Smooth muscle cell (in vitro differentiated cells): ENCODE data around the gene ZNRF1. TPM values are rescaled to one million over a fixed set of nuclear protein-coding genes. Genes with fewer than 3 reads are reported as not detected.

ENCODE experiments used
- DNase-seq: peaks from one replicate; lab custom pipeline; 2025; ENCODE audit not compliant: unreplicated experiment; lab: John Stamatoyannopoulos, UW
- H2AFZ ChIP-seq: fragments of 200-600 bp; sonication (generic); 2 replicates; pipeline ENCODE4 v1.6.0; 2016; ENCODE audit warnings: antibody characterized with exemption, low read depth, mild to moderate bottlenecking
- H3F3A ChIP-seq: fragments of 200-600 bp; sonication (generic); 2 replicates; pipeline ENCODE4 v1.6.0; 2017; ENCODE audit warnings: antibody characterized with exemption, low read depth
- H3K27ac ChIP-seq: fragments of 200-600 bp; sonication (generic); 2 replicates; pipeline ENCODE4 v1.5.1; 2016; ENCODE audit warnings: low read depth, mild to moderate bottlenecking
- H3K27me3 ChIP-seq: fragments of 200-600 bp; sonication (generic); 2 replicates; pipeline ENCODE4 v1.6.1; 2016; ENCODE audit warnings: low read depth, mild to moderate bottlenecking
- H3K36me3 ChIP-seq: fragments of 200-600 bp; sonication (generic); 2 replicates; pipeline ENCODE4 v1.5.1; 2016; ENCODE audit warnings: low read depth
- H3K4me1 ChIP-seq: fragments of 200-600 bp; sonication (generic); 2 replicates; pipeline ENCODE4 v1.5.1; 2016; ENCODE audit warnings: low read depth
- H3K4me2 ChIP-seq: fragments of 200-600 bp; sonication (generic); 2 replicates; pipeline ENCODE4 v1.6.0; 2016; ENCODE audit warnings: mild to moderate bottlenecking
- H3K4me3 ChIP-seq: fragments of 200-600 bp; sonication (generic); 2 replicates; pipeline ENCODE4 v1.5.1; 2016; ENCODE audit warnings: mild to moderate bottlenecking
- H3K79me2 ChIP-seq: fragments of 200-600 bp; sonication (generic); 2 replicates; pipeline ENCODE4 v1.6.0; 2016; ENCODE audit warnings: low read depth, mild to moderate bottlenecking
- H3K9ac ChIP-seq: fragments of 200-600 bp; sonication (generic); 2 replicates; pipeline ENCODE4 v1.6.0; 2016; ENCODE audit warnings: low read depth
- H3K9me3 ChIP-seq: fragments of 200-600 bp; sonication (generic); replicated peaks from 2 replicates; pipeline ENCODE4 v1.5.1; 2016; ENCODE audit warnings: low read depth
- H4K20me1 ChIP-seq: fragments of 200-600 bp; sonication (generic); 2 replicates; pipeline ENCODE4 v1.6.0; 2016; ENCODE audit warnings: low read depth
- WGBS: methylation state at CpG from one replicate; pipeline ENCODE4 v1.1.7; 2016; ENCODE audit warnings: low lambda C conversion rate; 5-methylcytosine and 5-hydroxymethylcytosine counted together
- polyA plus RNA-seq: library from polyadenylated mRNA; unstranded; fragments of >200 nt; fragmentation: Nextera tagmentation; extraction: Ambion mirVana; gene quantifications from 2 replicates; pipeline ENCODE4 v1.2.1, GENCODE V29; 2016
- total RNA-seq: library from RNA; depleted of rRNA; stranded (reverse); fragments of >200 nt; gene quantifications from 2 replicates; pipeline ENCODE4 v1.2.3, GENCODE V29; 2014
- TF ChIP-seq, protein P1 (sequence below): fragments of 200-600 bp; sonication (generic); IDR thresholded peaks from 2 replicates; pipeline ENCODE4 v1.5.1; 2017; ENCODE audit warnings: borderline replicate concordance, mild to moderate bottlenecking, antibody characterized with exemption; ENCODE audit not compliant: insufficient read depth, poor library complexity, severe bottlenecking

ZNRF1 gene
- total and polyA plus RNA-seq, 2 experiments from 2014 or later = 18.2 to 45.4 TPM

DNA sequence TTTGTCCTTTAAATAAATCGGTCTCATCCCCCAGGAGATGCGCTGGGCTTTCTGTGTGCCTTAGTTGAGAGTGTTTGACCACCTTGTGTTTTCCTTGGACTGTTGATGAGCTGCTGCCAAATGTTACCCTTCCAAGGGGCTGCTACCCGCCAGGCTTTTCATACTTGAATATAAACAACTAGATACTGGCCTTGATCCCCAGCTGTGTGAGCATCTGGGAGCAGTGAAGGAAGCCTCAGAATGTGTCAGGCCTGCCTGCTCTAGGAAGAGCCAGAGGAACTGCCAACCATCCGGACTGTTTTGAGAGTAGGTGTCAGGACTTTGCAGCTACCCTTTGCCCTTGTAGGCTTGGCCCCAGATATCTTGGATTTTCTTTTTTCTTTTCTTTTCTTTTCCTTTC, 60.0 kb downstream of the ZNRF1 start:
- peaks cover 97% of the 10 kb centered on the region for H4K20me1 ChIP-seq
- WGBS = 90% methylated on average over 4 of the region's 4 CpGs
- no peak overlapping the region for H3K4me2 ChIP-seq
- H3K9ac ChIP-seq = no peak overlapping the region
- H2AFZ ChIP-seq = no peak overlapping the region
- no peaks in the 10 kb centered on the region for H3K36me3 ChIP-seq
- H3K79me2 ChIP-seq = peaks cover 62% of the 10 kb centered on the region
- TF ChIP-seq, protein P1, sequence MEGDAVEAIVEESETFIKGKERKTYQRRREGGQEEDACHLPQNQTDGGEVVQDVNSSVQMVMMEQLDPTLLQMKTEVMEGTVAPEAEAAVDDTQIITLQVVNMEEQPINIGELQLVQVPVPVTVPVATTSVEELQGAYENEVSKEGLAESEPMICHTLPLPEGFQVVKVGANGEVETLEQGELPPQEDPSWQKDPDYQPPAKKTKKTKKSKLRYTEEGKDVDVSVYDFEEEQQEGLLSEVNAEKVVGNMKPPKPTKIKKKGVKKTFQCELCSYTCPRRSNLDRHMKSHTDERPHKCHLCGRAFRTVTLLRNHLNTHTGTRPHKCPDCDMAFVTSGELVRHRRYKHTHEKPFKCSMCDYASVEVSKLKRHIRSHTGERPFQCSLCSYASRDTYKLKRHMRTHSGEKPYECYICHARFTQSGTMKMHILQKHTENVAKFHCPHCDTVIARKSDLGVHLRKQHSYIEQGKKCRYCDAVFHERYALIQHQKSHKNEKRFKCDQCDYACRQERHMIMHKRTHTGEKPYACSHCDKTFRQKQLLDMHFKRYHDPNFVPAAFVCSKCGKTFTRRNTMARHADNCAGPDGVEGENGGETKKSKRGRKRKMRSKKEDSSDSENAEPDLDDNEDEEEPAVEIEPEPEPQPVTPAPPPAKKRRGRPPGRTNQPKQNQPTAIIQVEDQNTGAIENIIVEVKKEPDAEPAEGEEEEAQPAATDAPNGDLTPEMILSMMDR = no peak
- H3F3A ChIP-seq = no peaks in the 10 kb centered on the region
- DNase-seq = no peak
- H3K27me3 ChIP-seq = no peaks in the 10 kb centered on the region
- no peak overlapping the region for H3K4me3 ChIP-seq
- H3K4me1 ChIP-seq = no peaks in the 10 kb centered on the region
- H3K9me3 ChIP-seq = no peaks in the 10 kb centered on the region
- no peak overlapping the region for H3K27ac ChIP-seq

DNA sequence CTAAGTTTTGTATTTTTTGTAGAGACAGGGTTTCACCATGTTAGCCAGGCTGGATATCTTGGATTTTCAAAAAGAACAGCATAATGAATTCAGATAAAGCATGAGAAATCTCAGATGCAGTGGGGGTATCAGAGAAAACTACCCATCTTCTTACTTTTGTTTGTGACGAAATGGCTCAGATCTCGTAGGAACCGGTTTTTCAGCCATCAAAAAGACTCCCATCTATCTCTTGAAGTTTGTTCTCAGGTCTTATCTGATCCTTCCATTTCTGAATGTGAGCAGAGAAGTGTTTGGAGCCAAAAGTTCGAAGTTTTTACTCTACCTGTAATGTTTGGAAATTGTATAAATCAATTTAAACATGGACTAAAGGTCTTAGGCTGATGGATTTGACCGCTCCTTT, 60.6 kb downstream of the ZNRF1 start:
- no peak overlapping the region for H3K4me3 ChIP-seq
- H3K9me3 ChIP-seq = no peaks in the 10 kb centered on the region
- 92% methylated on average over 5 of the region's 5 CpGs for WGBS
- H2AFZ ChIP-seq = no peak overlapping the region
- no peaks in the 10 kb centered on the region for H3K27me3 ChIP-seq
- no peak overlapping the region for H3K4me2 ChIP-seq
- TF ChIP-seq, protein P1 = no peak
- H3K36me3 ChIP-seq = no peaks in the 10 kb centered on the region
- peaks cover under 1% of the 10 kb centered on the region for H3K4me1 ChIP-seq
- no peaks in the 10 kb centered on the region for H3F3A ChIP-seq
- no peak for DNase-seq
- peaks cover 68% of the 10 kb centered on the region for H3K79me2 ChIP-seq
- H3K27ac ChIP-seq = no peak overlapping the region
- H4K20me1 ChIP-seq = peaks cover 97% of the 10 kb centered on the region
- no peak overlapping the region for H3K9ac ChIP-seq

DNA sequence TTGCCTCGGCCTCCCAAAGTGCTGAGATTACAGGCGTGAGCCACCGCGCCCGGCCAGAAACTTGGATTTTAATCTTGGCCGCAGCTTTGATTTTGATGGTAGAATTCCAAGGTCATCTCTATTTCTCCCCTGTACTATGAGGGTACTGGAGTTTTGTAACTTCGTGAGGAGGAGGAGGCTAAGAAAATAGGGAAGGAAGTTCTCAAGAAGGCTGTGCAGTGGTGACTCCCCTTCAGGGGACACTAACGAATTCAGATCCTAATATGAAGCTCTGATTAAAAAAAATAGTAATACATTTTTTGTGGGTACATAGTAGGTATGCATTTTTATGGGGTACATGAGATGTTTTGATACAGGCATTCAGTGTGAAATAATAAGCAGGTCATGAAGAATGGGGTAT, 61.9 kb downstream of the ZNRF1 start:
- no peak overlapping the region for H2AFZ ChIP-seq
- no peak overlapping the region for H3K27ac ChIP-seq
- H3K4me3 ChIP-seq = no peak overlapping the region
- TF ChIP-seq, protein P1 = no peak
- H3K9me3 ChIP-seq = no peaks in the 10 kb centered on the region
- 84% methylated on average over 8 of the region's 8 CpGs for WGBS
- no peaks in the 10 kb centered on the region for H3K36me3 ChIP-seq
- DNase-seq = no peak
- peaks cover 97% of the 10 kb centered on the region for H4K20me1 ChIP-seq
- H3K4me2 ChIP-seq = no peak overlapping the region
- H3K4me1 ChIP-seq = peaks cover 9% of the 10 kb centered on the region
- peaks cover 72% of the 10 kb centered on the region for H3K79me2 ChIP-seq
- no peaks in the 10 kb centered on the region for H3F3A ChIP-seq
- H3K9ac ChIP-seq = no peak overlapping the region
- H3K27me3 ChIP-seq = no peaks in the 10 kb centered on the region

DNA sequence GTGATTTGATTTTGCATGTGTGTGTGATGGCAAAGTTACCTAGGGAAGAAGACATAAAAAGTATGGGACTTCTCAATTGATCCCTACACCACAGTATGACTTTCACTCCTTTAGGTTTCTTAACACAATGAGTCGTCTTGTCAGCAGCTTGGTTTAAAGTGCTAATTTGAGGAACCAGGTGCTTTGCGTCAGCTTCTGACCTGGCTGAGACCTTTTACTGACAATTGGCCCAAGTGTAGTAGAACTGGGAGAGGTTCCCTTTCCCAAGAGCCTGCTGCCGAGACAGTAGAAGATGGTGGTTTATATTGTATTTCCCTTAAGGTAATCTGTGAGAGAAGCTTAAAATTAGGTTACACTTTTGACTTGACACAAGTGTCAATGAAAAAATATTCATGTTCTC, 62.8 kb downstream of the ZNRF1 start:
- WGBS = 80% methylated on average over 3 of the region's 3 CpGs
- H3K4me2 ChIP-seq = no peak overlapping the region
- TF ChIP-seq, protein P1 = no peak
- no peaks in the 10 kb centered on the region for H3K36me3 ChIP-seq
- no peak for DNase-seq
- H2AFZ ChIP-seq = no peak overlapping the region
- H3F3A ChIP-seq = no peaks in the 10 kb centered on the region
- H3K9me3 ChIP-seq = no peaks in the 10 kb centered on the region
- H3K4me3 ChIP-seq = no peak overlapping the region
- peaks cover 9% of the 10 kb centered on the region for H3K4me1 ChIP-seq
- H4K20me1 ChIP-seq = peaks cover 97% of the 10 kb centered on the region
- no peak overlapping the region for H3K27ac ChIP-seq
- peaks cover 71% of the 10 kb centered on the region for H3K79me2 ChIP-seq
- no peak overlapping the region for H3K9ac ChIP-seq
- H3K27me3 ChIP-seq = no peaks in the 10 kb centered on the region
